Activated CD4-positive, alpha-beta T cell treated with anti-CD3 and anti-CD28 coated beads, Interleukin-2, amount 50 U/mL, for 48 hours (primary cell): ENCODE measurements around the gene SEPHS2.
"Not testable (repeated sequence)": the region's sequence is repeated elsewhere in the genome, so short reads cannot be mapped to it uniquely, and the experiment has no call there.

Source experiments
- DNase-seq, 2 experiments: peaks; one replicate each; pipeline ENCODE4 v3.0.0-alpha.2; 2020

The SEPHS2 gene

DNA sequence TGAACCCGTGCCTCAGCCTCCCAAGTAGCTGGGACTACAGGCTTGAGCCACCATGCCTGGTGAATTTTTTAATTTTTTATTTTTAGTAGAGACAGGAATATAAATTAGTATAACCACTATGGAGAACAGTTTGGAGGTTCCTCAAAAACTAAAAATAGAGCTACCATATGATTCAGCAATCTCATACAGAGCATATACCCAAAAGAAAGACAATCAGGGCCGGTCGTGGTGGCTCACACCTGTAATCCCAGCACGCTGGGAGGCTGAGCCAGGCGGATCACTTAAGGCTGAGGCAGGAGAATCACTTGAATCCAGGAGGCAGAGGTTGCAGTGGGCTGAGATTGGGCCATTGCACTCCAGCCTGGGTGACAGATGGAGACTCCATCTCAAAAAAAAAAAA lies 15.8 kb upstream of the SEPHS2 start:
- not testable (repeated sequence) for DNase-seq

DNA sequence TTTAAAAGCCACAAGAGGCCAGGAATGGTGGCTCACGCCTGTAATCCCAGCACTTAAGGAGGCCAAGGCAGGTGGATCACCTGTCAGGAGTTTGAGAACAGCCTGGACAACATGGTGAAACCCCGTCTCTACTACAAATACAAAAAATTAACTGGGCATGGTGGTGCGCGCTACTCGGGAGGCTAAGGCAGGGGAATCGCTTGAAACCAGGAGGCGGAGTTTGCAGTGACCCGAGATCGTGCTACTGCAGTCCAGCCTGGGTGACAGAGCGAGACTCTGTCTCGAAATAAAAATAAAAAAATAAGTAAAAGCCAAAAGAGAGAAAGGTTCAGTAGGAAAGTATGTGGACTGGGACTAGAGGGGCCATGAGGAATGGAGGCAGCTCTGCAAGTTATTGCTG lies 13.8 kb upstream of the SEPHS2 start:
- no peak for DNase-seq

DNA sequence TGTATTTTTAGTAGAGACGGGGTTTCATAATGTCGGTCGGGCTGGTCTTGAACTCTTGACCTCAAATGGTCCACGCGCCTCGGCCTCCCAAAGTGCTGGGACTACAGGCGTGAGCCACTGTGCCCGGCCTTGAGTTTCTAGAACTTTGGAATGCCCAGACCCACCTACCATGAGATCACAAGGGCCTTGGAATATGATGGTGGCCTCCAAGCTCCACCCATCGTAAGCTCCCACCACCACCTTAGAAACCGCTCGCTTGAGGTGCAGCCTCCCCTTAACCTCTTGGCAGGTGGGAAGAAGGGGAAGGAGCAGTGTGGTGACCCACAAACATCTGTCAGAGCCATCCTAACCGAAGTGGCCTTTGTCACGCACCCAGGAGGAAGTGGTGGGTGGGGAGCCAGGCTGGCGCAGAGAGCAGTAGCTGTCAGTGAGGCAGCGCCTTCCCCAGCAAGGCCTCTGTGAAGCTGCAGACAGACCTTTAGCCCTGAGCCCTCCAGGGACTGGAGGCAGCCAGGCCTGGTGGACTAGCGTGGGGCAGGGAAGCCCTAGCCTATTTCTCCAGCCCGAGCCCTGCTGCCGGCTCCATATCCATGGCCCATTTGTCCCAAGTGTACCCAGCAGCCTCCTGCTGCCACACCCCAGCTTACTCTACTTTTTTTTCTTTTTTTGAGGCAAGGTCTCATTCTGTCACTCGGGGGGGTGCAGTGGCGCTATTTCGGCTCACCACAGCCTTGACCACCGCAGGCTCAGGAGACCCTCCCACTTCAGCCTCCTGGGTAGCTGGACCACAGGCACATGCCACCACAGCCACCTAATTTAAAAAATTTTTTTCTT lies 13.1 kb upstream of the SEPHS2 start:
- peak; percentile 89 to 93 for DNase-seq

DNA sequence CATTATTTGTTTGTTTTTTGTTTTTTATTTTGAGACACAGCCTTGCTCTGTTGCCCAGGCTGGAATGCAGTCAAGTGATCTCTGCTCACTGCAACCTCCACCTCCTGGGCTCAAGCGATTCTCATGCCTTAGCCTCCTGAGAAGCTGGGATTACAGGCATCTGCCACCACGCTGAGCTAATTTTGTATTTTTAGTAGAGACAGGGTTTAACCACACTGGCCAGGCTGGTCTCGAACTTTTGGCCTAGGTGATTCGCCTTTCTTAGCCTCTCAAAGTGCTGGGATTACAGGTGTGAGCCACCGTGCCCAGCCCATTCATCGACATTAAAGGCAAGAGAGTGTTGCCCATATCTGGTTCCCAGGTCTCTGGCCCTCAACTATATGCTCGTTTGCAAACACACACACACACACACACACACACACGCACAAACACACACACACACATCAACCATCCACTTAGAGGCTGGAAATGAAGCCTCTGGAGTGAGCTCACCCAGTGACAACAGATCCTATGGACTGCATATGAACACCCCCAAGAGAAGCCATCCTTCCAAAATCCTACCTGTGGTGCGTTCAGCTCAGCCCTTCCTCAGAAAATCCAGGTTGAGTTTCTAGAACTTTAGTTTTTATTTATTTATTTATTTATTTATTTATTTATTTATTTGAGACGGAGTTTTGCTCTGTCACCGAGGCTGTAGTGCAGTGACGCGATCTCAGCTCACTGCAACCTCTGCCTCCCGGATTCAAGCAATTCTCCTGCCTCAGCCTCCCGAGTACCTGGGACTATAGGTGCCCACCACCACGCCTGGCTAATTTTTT lies 12.3 kb upstream of the SEPHS2 start:
- DNase-seq = no peak

DNA sequence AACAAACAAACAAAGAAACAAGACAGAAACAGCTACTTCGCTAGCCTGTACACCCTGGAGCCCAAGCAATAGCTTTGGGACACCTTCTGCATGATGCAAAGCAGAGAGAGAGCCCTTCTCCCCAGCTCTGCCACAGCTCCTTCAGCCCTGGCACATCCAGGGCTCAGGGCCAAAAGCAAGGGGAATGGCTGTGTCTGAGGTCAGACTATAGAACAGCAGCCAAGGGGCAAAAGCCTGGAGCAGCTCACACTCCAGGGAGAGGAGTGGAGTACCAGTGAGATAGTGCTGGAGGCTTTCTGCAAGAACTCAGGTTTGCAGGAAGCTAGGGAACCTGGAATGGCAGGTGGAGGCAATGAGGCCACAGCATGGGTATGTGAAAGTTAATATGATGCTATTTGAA lies 11.6 kb upstream of the SEPHS2 start:
- no peak for DNase-seq

DNA sequence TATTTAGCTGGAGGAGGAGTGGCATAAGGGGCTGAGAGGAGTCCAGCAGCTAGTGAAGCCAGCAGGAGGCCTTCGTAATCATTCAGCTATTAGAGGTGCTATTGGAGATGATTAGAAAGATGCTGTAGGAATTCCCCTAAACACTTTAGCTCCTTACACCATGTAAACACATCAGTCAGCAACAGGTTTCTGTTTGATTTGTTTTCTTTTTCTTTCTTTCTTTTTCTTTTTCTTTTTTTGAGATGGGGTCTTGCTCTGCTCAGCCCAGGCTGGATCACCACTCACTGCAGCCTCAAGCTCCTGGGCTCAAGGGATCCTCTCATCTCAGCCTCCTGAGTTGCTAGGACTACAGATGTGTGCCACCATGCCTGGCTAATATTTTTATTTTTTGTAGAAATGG lies 10.6 kb upstream of the SEPHS2 start:
- no peak for DNase-seq

DNA sequence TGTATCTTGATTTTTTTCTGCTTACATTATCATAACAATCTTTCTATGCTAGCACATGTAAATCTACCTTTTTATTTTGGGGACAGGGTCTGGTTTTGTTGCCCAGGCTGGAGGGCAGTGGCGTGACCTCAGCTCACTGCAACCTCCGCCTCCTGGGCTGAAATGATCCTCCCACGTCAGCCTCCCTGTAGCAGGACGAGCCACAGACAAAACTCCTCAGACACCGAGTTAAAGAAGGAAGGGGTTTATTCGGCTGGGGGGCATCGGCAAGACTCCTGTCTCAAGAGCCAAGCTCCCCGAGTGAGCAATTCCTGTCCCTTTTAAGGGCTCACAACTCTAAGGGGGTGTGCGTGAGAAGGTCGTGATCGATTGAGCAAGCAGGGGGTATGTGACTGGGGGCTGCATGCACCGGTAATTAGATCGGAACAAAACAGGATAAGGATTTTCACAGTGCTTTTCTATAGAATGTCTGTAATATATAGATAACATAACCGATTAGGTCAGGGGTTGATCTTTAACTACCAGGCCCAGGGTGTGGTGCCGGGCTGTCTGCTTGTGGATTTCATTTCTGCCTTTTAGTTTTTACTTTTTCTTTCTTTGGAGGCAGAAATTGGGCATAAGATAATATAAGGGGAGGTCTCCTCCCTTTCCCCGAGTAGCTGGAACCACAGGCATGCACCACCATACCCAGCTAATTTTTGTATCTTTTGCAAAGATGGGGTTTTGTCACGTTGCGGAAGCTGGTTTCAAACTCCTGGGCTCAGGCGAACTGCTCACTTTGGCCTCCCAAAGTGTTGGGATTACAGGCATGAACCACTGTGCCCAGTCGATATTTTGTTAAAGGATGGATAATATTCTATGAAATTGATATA lies 7.3 kb upstream of the SEPHS2 start:
- DNase-seq = not testable (repeated sequence)

DNA sequence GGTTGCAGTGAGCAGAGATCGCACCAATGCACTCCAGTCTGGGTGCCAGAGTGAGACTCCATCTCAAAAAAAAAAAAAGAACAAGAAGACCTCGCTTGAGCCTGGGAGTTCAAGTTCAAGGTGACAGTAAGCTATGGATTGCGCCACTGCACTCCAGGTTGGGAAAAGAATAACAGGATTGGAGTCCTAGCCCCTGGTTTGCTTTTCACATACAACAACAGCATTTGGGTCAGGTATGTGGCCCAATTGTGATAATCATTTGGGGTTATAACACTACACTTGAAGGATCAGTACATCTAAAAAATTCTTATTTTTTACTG lies 3.4 kb upstream of the SEPHS2 start:
- no peak for DNase-seq

DNA sequence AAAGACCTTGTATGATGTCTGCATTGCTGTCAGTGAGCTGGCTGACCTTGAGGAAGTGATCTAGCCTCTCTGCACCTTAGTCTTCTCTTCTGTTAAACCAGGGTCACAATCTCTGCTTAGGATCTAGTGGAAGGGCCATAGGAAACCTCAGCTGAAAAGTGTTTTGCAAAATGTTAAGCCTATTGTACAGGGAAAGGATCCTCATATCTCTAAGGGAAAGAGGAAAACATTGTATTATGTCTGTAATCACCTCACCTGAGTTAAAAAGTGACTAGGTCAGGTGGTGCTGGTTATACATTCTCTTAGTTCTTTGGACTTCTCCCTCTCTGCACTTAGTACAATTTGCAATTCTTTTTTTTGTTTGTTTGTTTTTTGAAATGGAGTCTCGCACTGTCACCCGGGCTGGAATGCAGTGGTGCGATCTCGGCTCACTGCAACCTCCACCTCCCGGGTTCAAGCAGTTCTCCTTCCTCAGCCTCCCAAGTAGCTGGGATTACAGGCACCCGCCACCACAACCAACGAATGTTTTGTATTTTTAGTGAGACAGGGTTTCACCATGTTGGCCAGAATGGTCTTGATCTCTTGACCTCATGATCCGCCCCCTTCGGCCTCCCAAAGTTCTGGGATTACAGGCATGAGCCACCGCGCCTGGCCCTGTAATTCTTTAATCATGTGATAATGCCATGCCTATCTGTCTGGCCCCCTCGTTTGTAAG lies 2.0 kb upstream of the SEPHS2 start:
- no peak for DNase-seq

DNA sequence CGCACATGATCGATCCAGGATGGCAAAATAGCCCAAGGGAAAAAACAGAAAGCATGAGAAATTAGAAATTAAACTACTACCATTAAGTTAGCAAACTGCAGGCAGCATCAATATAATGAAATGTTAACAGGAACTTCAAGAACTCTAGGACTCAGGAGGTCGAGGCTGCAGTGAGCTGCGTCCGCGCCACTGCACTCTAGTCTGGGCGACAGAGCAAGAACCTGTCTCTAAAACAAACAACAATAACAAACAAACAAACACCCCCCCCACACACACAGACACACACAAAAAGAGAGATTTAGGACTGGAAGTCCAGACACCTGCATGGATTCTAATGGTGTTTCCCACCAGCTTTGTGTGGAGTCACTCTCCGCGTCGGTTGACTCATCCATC lies 525 bp upstream of the SEPHS2 start:
- DNase-seq = no peak

DNA sequence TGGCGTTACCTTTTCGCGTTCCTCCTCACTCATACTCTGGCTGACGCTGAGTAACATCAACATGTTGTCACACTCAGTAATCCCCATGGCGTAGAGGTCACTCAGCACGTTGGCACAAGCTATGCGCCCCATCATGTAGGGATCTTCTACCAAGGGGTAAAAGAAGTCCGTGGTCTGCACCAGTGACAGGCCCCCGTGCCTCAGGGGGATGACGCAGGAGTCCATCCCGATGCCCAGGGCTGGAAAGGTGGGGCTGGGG lies 596 bp downstream of the SEPHS2 start:
- peak in 1 of 2 experiments; percentile 25 for DNase-seq

DNA sequence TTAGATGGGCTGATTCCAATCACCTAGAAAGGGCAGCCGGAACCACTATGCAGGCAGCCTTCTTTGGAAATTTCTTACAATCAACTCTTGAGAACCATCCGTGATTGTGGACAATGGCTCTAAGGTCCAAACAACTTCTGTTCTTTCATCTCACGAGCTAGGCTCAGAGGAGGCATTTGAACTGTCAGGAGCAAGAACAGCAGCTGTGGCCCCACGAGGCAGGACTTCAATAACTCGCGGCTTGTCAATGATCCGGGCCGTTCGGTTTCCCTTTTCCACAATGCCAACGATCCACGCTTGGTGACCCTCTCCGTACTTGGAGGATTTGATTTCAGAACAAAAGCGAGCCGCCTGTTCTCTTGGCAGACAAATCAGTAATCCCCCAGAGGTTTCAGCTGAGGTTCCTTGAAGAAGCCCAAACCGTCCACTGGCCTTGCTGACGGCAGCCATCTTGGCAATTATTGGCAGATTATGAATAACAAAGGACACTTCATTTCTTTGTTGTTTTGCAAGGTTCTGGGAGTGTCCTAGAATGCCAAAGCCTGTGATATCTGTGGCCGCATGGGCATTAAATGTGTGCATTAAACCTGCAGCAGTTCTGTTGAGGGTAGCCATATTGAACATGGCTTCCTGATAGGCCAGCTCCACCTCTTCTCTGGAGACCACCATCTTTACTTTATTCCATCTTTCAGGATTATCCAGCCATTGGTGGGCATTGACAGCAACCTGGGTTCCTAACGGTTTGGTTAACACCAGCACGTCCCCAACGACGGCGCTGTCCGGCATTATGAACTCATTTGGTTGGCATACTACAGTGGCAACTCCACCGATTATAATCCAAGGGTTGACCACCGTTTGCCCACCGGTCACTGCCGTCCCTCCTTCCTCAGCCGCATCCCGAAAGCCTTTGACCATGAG lies 1.2 kb downstream of the SEPHS2 start:
- DNase-seq = no peak

DNA sequence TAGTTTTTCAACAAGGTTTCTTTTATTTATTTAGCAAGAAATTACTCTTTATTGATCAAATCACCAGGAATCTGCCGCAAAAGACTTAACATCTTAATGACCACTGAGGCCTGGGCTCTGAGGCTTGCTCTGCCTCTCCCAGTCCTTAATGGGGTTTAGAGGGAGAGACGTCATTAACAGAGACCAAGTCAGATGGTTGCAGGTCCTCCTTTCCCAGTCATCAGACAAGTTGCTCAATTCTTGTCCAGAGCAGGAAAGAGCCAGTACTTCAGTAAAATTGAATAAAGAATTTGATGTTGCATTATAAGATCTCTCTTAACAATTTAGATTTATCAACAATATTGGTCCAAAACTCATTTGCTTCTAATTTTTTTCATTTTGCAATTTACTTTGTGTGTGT lies 2.0 kb downstream of the SEPHS2 start:
- DNase-seq = no peak

DNA sequence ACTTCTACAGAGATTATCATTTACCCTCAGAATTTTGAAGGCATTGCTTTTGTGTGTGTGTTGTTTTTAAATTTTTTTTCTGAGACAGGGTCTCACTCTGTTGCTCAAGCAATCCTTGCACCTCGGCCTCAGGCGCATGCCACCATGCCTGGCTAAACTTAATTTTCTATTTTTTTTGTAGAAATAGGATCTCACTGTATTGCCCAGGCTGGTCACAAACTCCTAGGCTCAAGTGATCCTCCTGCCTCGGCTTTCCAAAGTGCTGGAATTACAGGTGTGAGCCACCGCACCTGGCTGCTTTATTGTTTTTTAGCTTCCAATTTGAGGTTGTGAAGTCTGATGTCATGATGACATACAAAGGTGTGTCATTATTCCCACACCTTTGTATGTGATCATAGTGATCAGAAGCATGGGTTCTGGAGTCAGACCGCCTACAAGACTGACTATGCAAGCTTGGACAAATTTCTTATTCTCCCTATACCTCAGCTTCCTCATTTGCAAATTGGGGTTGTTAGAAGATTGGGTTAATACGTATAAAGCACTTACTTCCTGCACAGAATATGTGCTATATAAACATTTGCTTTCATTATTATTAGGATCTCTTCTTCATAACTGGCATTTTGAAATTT lies 5.8 kb downstream of the SEPHS2 start:
- DNase-seq = no peak

DNA sequence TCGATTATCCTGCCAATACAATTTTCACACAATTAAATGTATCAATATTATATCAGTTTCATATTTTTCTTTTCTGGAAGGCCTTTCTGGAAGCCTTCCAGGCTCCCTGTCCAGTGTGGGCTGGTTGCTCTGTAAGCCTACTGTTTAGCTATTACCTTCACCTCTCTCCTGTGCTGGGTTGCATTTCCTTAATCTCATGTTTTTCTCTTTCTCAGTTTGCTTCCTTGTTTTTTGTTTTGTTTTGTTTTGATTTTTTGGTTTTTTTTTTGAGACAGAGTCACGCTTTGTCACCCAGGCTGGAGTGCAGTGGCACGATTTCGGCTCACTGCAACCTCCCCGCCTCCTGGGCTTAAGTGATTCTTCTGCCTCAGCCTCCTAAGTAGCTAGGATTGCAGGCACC lies 6.8 kb downstream of the SEPHS2 start:
- DNase-seq = no peak

DNA sequence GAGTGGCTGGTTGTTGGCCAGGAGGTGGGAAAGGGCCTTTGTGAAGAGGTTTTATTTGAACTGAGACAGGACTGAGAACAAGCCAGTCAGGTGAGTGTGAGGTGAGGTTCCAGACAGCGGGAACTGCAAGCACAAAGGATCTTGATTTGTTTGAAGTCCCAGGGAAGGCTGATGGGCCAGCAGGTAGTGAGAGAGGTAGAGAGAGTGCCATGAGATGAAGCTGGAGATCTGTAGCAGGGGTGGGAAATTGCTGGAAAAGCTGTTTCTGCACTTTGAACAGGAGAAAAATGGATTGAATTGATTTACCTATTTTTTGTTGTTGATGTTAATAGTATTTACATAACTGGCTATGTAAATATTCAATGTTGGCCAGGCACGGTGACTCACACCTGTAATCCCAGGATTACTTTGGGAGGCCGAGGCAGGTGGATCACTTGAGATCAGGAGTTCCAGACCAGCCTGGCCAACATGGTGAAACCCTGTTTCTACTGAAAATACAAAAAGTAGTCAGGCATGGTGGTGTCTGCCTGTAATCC lies 8.1 kb downstream of the SEPHS2 start:
- DNase-seq = no peak

DNA sequence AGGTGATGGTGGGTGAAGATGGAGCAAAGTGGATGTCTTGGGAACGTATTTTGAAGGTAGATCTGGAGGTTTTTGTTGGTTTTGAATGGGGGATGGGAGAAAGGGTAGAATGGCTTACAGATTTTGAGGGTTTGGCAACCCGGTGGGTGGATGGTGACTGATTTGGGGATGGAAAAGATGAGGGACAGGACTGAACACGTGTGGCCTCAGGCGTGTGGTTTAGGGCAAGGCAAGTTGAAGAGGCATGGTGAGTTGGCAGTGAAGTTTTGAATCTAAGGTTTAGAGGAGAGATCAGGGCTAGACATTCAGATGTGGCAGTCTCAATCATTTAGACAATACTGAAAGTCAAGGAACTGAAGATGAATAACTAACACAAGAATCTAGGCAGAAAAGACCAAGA lies 10.8 kb downstream of the SEPHS2 start:
- DNase-seq = peak; percentile 78 to 87

DNA sequence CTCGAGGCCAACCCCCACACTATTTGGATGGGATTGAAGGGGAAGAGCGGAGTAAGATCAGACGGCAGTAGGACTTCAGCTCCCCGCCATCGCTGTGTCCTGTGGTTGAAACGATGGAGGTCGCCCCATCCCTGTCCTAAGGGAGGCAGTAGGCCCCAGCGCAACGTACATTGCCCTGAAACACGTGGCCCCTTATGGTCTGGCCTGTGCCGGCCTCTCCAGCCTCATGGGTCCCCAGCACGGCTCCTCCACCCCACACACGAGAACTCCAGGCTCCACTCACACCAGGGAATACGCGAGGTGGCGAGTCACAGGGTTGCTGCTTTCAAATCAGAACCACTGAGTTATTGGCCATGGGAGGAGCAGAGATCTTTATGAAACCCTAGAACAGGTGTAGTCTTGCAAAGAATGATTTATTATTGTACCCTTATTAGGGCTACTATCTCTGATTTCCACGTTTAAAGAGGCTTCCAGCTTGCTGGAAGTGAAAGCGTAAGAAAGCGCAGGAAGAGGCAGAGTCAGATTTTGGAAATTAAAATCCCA lies 15.2 kb downstream of the SEPHS2 start:
- peak; percentile 45 to 58 for DNase-seq

DNA sequence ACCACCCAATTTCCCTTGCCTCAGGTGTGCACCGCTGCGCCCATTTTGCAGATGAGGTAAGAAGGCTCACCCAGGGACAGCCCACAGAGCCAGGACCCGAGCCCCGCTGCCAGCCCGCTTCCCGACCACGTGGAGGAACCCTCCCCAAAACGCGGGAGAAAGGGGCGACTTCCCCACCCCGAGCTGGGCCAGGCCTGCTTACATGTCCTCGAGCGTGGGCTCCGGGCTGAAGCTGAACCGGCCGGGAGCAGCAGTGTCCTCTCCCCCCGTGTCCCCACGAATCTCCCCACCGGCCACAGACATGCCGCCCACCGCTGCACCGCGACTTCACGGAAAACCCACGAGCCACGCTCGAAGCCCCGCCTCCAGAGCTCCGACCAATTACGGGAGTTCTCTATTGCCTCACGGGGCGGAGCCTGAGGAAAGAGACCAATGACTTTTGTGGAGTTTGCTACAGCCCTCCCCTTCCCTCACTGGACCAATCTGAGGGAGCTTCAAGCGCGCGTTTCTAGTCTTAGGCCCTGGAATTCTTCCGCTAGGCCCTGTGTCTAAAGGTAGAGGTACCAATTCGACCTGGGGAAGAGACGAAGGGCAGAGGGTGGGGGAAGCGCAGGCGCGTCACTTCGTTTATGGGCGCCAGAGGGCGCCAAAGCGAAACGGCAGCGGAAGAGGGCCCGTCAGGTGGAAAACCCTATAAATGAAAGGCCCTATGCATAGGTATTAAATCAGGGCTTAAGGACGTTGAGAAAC lies 15.8 kb downstream of the SEPHS2 start, which contains the start of gene DCTPP1:
DCTPP1 (minus strand) TSS at position 353 of the 750 bp plus-strand sequence; CDS start at position 303, 50 bp downstream.
- DNase-seq = peak; percentile 97 to 98

DNA sequence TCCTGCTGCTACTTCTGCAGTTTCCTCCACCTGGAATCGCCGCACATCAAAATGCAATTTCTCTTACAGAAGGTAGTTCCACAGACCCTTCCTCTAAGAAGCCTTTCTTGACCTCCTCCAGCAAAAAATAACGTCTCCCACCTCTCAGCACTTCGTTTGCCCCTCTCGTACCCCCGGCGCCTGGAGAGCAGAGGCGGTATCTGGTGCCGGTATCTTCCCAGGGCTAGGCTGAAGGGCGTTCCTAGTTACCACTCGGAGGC lies 16.3 kb downstream of the SEPHS2 start:
- no peak for DNase-seq
